HG03460 (cell line): ENCODE results near the gene AMBRA1.
"Not testable (repeated sequence)": the region's sequence is repeated elsewhere in the genome, so short reads cannot be mapped to it uniquely, and the experiment has no call there.

Experiments
- ATAC-seq: cut with Tn5 transposase; IDR thresholded peaks from one replicate; pipeline ENCODE4 v1.9.1; 2021; ENCODE audit not compliant: unreplicated experiment

The AMBRA1 gene

GRCh38 chr11:46385169-46386004 is 208.4 kb downstream of the AMBRA1 start:
- ATAC-seq: no peak

GRCh38 chr11:46383974-46384701 is 209.7 kb downstream of the AMBRA1 start:
- ATAC-seq: no peak

GRCh38 chr11:46383404-46383758 is 210.4 kb downstream of the AMBRA1 start:
- ATAC-seq: no peak

GRCh38 chr11:46382646-46383403 is 211.0 kb downstream of the AMBRA1 start:
- ATAC-seq: no peak

GRCh38 chr11:46381819-46382645 is 211.8 kb downstream of the AMBRA1 start:
- ATAC-seq: no peak

GRCh38 chr11:46381048-46381818 is 212.6 kb downstream of the AMBRA1 start, which contains the start of gene MDK:
TSS of gene MDK (plus strand) at chr11:46381669. CDS start at chr11:46382058, 389 bp downstream.
- ATAC-seq: no peak

GRCh38 chr11:46380340-46381047 is 213.3 kb downstream of the AMBRA1 start:
- no peak for ATAC-seq

GRCh38 chr11:46379482-46380293 is 214.1 kb downstream of the AMBRA1 start:
- ATAC-seq: not testable (repeated sequence)

- no peak for ATAC-seq
These were observed 214.9 kb downstream of the AMBRA1 start for GRCh38 chr11:46378811-46379481.

GRCh38 chr11:46378296-46378695 is 215.5 kb downstream of the AMBRA1 start:
- no peak for ATAC-seq

- no peak for ATAC-seq
These were observed 216.0 kb downstream of the AMBRA1 start for GRCh38 chr11:46377831-46378230.

- no peak for ATAC-seq
These were observed 216.5 kb downstream of the AMBRA1 start for GRCh38 chr11:46377290-46377689.

GRCh38 chr11:46376258-46377050 is 217.4 kb downstream of the AMBRA1 start:
- ATAC-seq: no peak

GRCh38 chr11:46375392-46376101 is 218.3 kb downstream of the AMBRA1 start:
- ATAC-seq: no peak

- no peak for ATAC-seq
These were observed 219.0 kb downstream of the AMBRA1 start for GRCh38 chr11:46374815-46375214.
